ENCODE measurements around the gene MAPK9.

Gene MAPK9

DNA sequence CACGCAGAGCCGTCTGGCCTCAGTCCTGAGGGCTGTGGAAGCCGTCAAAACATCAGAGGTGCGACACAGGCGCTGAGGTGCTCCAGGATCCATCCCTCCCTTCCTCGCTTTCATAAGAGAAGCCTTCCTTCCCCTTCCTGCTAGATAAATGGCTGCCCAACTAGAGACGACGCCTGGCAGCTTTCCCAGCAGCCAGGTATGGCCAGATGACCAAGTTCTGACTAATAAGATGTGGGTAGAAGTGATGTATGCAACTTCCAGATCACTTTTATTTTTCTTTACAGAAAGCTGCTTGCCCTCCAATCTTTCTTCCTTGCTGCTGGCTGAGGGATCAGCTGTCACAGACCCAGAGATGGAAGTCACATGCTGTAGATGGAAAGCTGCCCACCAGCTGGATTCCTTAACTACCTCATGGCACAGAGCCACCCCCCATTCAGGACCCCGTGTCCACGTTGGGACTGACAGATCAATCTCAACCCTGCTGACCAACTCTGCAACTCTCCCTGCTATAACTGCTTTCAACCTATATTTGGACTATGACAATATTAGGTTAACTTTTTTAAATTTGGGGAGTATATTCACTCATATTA, 8.8 kb downstream of the MAPK9 start:
- no peak overlapping the region for H3K4me3 ChIP-seq (ENCODE audit: low read depth, low read length)
- TF ChIP-seq, protein P1, sequence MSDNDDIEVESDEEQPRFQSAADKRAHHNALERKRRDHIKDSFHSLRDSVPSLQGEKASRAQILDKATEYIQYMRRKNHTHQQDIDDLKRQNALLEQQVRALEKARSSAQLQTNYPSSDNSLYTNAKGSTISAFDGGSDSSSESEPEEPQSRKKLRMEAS (IDR thresholded peaks at IDR 0.05; ENCODE audit: low read depth, low read length), result no peak
- TF ChIP-seq MYC (IDR thresholded peaks at IDR 0.05; ENCODE audit: low read depth, low read length) (no peak), POLR2A (IDR thresholded peaks at IDR 0.05; ENCODE audit: extremely low read depth, insufficient read length) (no peak)
- TF ChIP-seq, protein P2, sequence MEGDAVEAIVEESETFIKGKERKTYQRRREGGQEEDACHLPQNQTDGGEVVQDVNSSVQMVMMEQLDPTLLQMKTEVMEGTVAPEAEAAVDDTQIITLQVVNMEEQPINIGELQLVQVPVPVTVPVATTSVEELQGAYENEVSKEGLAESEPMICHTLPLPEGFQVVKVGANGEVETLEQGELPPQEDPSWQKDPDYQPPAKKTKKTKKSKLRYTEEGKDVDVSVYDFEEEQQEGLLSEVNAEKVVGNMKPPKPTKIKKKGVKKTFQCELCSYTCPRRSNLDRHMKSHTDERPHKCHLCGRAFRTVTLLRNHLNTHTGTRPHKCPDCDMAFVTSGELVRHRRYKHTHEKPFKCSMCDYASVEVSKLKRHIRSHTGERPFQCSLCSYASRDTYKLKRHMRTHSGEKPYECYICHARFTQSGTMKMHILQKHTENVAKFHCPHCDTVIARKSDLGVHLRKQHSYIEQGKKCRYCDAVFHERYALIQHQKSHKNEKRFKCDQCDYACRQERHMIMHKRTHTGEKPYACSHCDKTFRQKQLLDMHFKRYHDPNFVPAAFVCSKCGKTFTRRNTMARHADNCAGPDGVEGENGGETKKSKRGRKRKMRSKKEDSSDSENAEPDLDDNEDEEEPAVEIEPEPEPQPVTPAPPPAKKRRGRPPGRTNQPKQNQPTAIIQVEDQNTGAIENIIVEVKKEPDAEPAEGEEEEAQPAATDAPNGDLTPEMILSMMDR (IDR thresholded peaks at IDR 0.05; ENCODE audit: low read depth, low read length), result no peak
- DNase-seq (ENCODE audit: low read depth), result no peak

DNA sequence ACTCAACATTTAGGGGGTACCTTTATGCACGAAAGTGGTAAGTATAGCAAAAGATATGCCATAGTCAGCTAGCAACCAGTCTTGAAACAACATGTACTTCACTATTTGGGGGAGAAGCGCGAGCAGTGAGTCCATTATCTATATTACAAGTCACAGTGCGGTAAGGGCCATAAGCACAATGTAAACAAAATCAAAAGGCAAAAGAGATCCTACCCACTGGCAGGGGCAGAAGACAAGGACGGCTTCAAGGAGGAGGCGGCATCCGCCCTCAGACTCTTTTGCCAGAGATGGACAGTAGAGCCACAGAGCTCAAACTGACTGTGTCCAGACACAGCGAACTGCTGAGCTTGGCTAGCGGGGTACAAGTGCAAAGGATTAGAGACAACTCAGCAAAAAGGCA, 9.6 kb downstream of the MAPK9 start:
- no peak overlapping the region for H3K4me3 ChIP-seq (ENCODE audit: low read depth, low read length)
- DNase-seq (ENCODE audit: low read depth), result no peak
- TF ChIP-seq, protein P2 (IDR thresholded peaks at IDR 0.05; ENCODE audit: low read depth, low read length), result no peak
- TF ChIP-seq POLR2A (IDR thresholded peaks at IDR 0.05; ENCODE audit: extremely low read depth, insufficient read length), result no peak
- TF ChIP-seq, protein P1 (IDR thresholded peaks at IDR 0.05; ENCODE audit: low read depth, low read length), result no peak
- TF ChIP-seq MYC (IDR thresholded peaks at IDR 0.05; ENCODE audit: low read depth, low read length), result no peak

DNA sequence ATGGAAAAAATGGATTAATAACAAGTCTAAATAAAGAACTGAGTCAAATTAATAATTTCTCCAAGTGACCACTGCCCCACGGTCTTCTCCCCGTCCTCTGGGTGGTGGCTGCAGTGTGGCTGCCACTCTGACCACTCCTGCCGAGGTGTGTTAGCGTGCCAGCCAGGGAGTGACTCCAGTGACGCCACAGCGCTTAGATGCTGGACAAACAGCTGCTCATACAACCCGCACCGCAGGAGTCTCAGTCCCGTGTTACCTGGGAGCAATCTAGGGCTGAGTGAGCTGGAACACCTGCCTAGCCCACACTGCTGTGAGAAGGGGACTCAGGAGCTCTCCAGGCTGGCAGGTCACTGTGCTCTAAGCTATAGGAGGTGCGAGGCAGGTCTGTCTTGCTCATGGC, 10.2 kb downstream of the MAPK9 start:
- no peak for DNase-seq (ENCODE audit: low read depth)
- TF ChIP-seq POLR2A (IDR thresholded peaks at IDR 0.05; ENCODE audit: extremely low read depth, insufficient read length), result no peak
- TF ChIP-seq MYC (IDR thresholded peaks at IDR 0.05; ENCODE audit: low read depth, low read length), result no peak
- TF ChIP-seq, protein P2 (IDR thresholded peaks at IDR 0.05; ENCODE audit: low read depth, low read length), result no peak
- TF ChIP-seq, protein P1 (IDR thresholded peaks at IDR 0.05; ENCODE audit: low read depth, low read length), result no peak

DNA sequence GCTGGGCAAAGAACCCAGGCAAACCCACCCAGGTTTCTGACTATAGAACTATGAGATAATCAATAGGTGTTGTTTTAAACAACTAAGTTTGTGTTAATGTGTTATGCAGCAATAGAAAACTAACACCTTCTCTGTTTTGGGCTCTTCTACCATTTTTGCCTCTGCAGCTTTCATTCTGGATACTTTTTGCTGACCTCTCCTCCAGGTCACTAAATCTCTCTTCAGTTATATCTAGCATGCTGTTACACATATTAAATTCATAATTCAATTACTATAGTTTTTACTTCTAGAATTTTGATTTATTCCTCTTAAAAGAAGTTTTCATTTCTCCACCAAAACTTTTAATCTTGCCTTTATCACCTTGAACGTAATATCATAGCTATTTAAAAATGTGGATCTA, 17.2 kb downstream of the MAPK9 start:
- DNase-seq (ENCODE audit: low read depth), result no peak
- H3K4me3 ChIP-seq (ENCODE audit: low read depth, low read length), result no peak overlapping the region
- TF ChIP-seq MYC (IDR thresholded peaks at IDR 0.05; ENCODE audit: low read depth, low read length) (no peak), POLR2A (IDR thresholded peaks at IDR 0.05; ENCODE audit: extremely low read depth, insufficient read length) (no peak)
- TF ChIP-seq, protein P1 (IDR thresholded peaks at IDR 0.05; ENCODE audit: low read depth, low read length), result no peak
- TF ChIP-seq, protein P2 (IDR thresholded peaks at IDR 0.05; ENCODE audit: low read depth, low read length), result no peak

More for the DNA sequence above, 10.2 kb downstream of the MAPK9 start:
- no peak overlapping the region for H3K4me3 ChIP-seq (ENCODE audit: low read depth, low read length)

DNA sequence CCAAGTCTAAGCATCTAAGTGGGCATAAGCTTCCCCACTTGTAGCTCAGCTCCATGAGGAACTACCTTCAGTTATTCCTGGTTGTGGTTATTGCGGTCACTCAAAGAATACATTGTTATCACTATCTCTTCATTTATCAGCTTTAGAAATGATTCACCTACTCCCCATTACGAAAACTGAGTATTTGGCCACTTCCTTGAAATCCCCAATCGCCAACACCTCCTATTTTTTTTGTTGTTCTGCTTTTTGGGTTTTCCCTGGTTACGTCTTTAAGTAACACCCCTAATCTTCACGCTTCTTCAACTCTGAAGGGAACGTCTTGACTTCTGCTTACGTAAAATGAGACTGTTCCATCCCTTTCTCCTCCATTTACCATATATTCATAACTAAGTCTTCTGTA, 20.7 kb downstream of the MAPK9 start:
- peak; percentile 89 for DNase-seq (ENCODE audit: low read depth)
- TF ChIP-seq, protein P2 (IDR thresholded peaks at IDR 0.05; ENCODE audit: low read depth, low read length), result no peak
- TF ChIP-seq, protein P1 (IDR thresholded peaks at IDR 0.05; ENCODE audit: low read depth, low read length), result no peak
- TF ChIP-seq POLR2A (IDR thresholded peaks at IDR 0.05; ENCODE audit: extremely low read depth, insufficient read length), result no peak
- no peak for TF ChIP-seq MYC (IDR thresholded peaks at IDR 0.05; ENCODE audit: low read depth, low read length)
- no peak overlapping the region for H3K4me3 ChIP-seq (ENCODE audit: low read depth, low read length)

Data from NB4 (cell line).